HepG2 (cell line): ENCODE results near the gene CD7. TPM values are rescaled to one million over a fixed set of nuclear protein-coding genes. Genes with fewer than 3 reads are reported as not detected.

Experiments used
- ATAC-seq: fragments of 200-7000 bp; cut with Tn5 transposase; 3 replicates; pipeline ENCODE4 v1.9.1; 2020; ENCODE audit warnings: mild to moderate bottlenecking, moderate library complexity
- BruUV-seq: library from RNA; stranded (reverse); fragments of 400-500 nt; replicated peaks from 2 replicates; lab custom pipeline; 2021; lab: Mats Ljungman, UMichigan
- CTCF ChIA-PET: fragments of 300-600 bp; formaldehyde crosslinking; extraction: SDS; loops from one replicate; lab custom pipeline; 2021; ENCODE audit warnings: low total read pairs, inconsistent platforms, low intra/inter-chr PET ratio; lab: Yijun Ruan, JAX
- POLR2A ChIA-PET: fragments of 350-600 bp; sonication (Branson Sonifier 250); formaldehyde crosslinking; loops from one replicate; lab custom pipeline; 2020; ENCODE audit warnings: antibody characterized with exemption, inconsistent platforms; lab: Yijun Ruan, JAX
- DNase-seq: peaks from one replicate; pipeline ENCODE4 v3.0.0-alpha.2; 2015; ENCODE audit warnings: low spot score
- FAIRE-seq: peaks from 3 replicates; lab custom pipeline; 2011; peaks lifted over from hg19 to GRCh38; lab: Jason Lieb, UNC
- H2AFZ ChIP-seq: one replicate; pipeline ENCODE4 v1.6.1; 2011; ENCODE audit warnings: low read length, inconsistent platforms
- H3K27ac ChIP-seq: fragments of 300-600 bp; 3 replicates; pipeline ENCODE4 v1.8.0; 2011; ENCODE audit warnings: mixed run types, mild to moderate bottlenecking, mixed read lengths, low read length, inconsistent platforms; ENCODE audit not compliant: insufficient read depth; ENCODE audit errors: extremely low read length
- H3K27me3 ChIP-seq, 2 experiments: fragments of 200-600 bp in 1 of 2; 2 replicates in 1 of 2; 3 replicates in 1 of 2; pipeline versions ENCODE4 v1.6.0 to v1.8.0; 2011; ENCODE audit warnings: low read length in 2 of 2, mild to moderate bottlenecking in 2 of 2, moderate library complexity in 2 of 2, inconsistent platforms in 1 of 2; ENCODE audit not compliant: insufficient read depth in 2 of 2, control insufficient read depth in 1 of 2
- H3K36me3 ChIP-seq, 2 experiments: fragments of 200-600 bp in 1 of 2; replicated peaks in 1 of 2; 2 replicates in 1 of 2; 3 replicates in 1 of 2; pipeline versions ENCODE4 v1.5.1 to v1.8.0; 2011; ENCODE audit warnings: low read length in 2 of 2, inconsistent platforms in 1 of 2; ENCODE audit not compliant: insufficient read depth in 2 of 2, control insufficient read depth in 1 of 2
- H3K4me1 ChIP-seq: 2 replicates; pipeline ENCODE4 v1.5.1; 2012; ENCODE audit warnings: low read length, inconsistent platforms; ENCODE audit not compliant: insufficient read depth
- H3K4me2 ChIP-seq: 2 replicates; pipeline ENCODE4 v1.6.0; 2011; ENCODE audit warnings: low read depth, low read length, inconsistent platforms
- H3K4me3 ChIP-seq, 3 experiments: fragments of 200-600 bp in 1 of 3; sonication (generic), shearing (Covaris generic) in 1 of 3; replicated peaks in 1 of 3; 2 replicates each; pipeline ENCODE4 v1.5.1; 2011 to 2016; ENCODE audit warnings: low read length in 3 of 3, inconsistent platforms in 2 of 3, low read depth in 2 of 3, mild to moderate bottlenecking in 2 of 3, control low read depth in 1 of 3, mixed read lengths in 1 of 3; ENCODE audit not compliant: insufficient read depth in 1 of 3
- H3K79me2 ChIP-seq: one replicate; pipeline ENCODE4 v1.6.1; 2011; ENCODE audit warnings: low read length, inconsistent platforms; ENCODE audit not compliant: insufficient read depth
- H3K9ac ChIP-seq: 2 replicates; pipeline ENCODE4 v1.6.0; 2011; ENCODE audit warnings: mild to moderate bottlenecking, low read depth, low read length, inconsistent platforms; ENCODE audit not compliant: insufficient read depth
- H3K9me3 ChIP-seq: 2 replicates; pipeline ENCODE4 v1.5.1; 2012; ENCODE audit warnings: mild to moderate bottlenecking, low read length
- H4K20me1 ChIP-seq: 2 replicates; pipeline ENCODE4 v1.6.0; 2011; ENCODE audit warnings: inconsistent platforms, mild to moderate bottlenecking, low read length, moderate library complexity; ENCODE audit not compliant: insufficient read depth
- ARNTL ChIP-seq: sonication (generic); formaldehyde crosslinking; IDR thresholded peaks from 2 replicates; pipeline ENCODE4 v1.4.0; 2020; ENCODE audit warnings: mild to moderate bottlenecking, missing genetic modification reagents
- CSRNP2 ChIP-seq: sonication (generic); formaldehyde crosslinking; conservative IDR thresholded peaks from 2 replicates; pipeline ENCODE4 v1.8.0; 2022; ENCODE audit warnings: low read depth, missing genetic modification reagents
- MTA1 ChIP-seq: sonication (generic); formaldehyde crosslinking; IDR thresholded peaks from 2 replicates; pipeline ENCODE4 v1.4.0; 2020; ENCODE audit warnings: missing genetic modification reagents, mild to moderate bottlenecking, borderline replicate concordance
- PRDM10 ChIP-seq: sonication (generic); formaldehyde crosslinking; IDR thresholded peaks from 2 replicates; pipeline ENCODE4 v1.4.0; 2020; ENCODE audit warnings: low read depth, missing genetic modification reagents
- WGBS: methylation state at CpG from one replicate; pipeline ENCODE4 v1.1.6; 2017; ENCODE audit warnings: low lambda C conversion rate; 5-methylcytosine and 5-hydroxymethylcytosine counted together
- in situ Hi-C: cut with HindIII; loops from 2 replicates; pipeline ENCODE4 v1.10.0; 2017; ENCODE audit warnings: low pct_unique_long_range_greater_than_20kb; ENCODE audit not compliant: extremely low pct_ligation_motif_present
- intact Hi-C: fragments of 100-400 bp; cut with micrococcal nuclease; formaldehyde crosslinking; loops from one replicate; pipeline ENCODE4 v1.10.0; 2022; ENCODE audit not compliant: unreplicated experiment
- polyA plus RNA-seq, 8 experiments: library from polyadenylated mRNA; depleted of rRNA in 3 of 8; stranded (reverse) in 7 of 8; unstranded in 1 of 8; fragments of >200 nt; fragmentation: Illumina TruSeq in 4 of 8; extraction: Trizol in 4 of 8; gene quantifications; 2 replicates each; pipeline versions ENCODE4 v1.2.1 to v1.2.3, GENCODE V29; 2011 to 2016; ENCODE audit warnings: low read depth in 4 of 8, missing spikeins in 1 of 8, mixed read lengths in 1 of 8; ENCODE audit not compliant: insufficient read depth in 1 of 8
- total RNA-seq, 5 experiments: library from RNA; depleted of rRNA; stranded (reverse); fragments of >200 nt; fragmentation: Illumina TruSeq; extraction: Trizol; gene quantifications; 2 replicates each; pipeline ENCODE4 v1.2.3, GENCODE V29; 2016; ENCODE audit warnings: low read depth in 1 of 5
- TF ChIP-seq, protein P1 (sequence below): sonication (generic); formaldehyde crosslinking; conservative IDR thresholded peaks from 2 replicates; pipeline ENCODE4 v1.8.0; 2022; ENCODE audit warnings: missing genetic modification reagents

CD7 gene
- total and polyA plus RNA-seq, 2 of the 13 experiments (the other 11 are each of a cell fraction or from before 2014, with no cell fraction given), result 67.6 to 76.4 TPM

GRCh38 chr17:82275326-82275725, 42.1 kb downstream of the CD7 start:
- DNase-seq (no peak), ATAC-seq (no peak), FAIRE-seq (no peak)
- POLR2A ChIA-PET, result interaction anchor here (1.0 to 10.6 kb wide), 7 partner anchors 9 to 39 kb away, joined by 3 to 119 read pairs (median 35); no protein-coding TSS in a partner anchor
- in situ Hi-C loops, result no loop called here
- 94% methylated on average over 11 of the region's 14 CpGs for WGBS
- no peaks in the 10 kb centered on the region; a peak in 1 of 5 replicates for H3K27me3 ChIP-seq
- TF ChIP-seq ARNTL (CRISPR knock-in tag), result no peak
- no peak for TF ChIP-seq CSRNP2
- TF ChIP-seq, protein P1, sequence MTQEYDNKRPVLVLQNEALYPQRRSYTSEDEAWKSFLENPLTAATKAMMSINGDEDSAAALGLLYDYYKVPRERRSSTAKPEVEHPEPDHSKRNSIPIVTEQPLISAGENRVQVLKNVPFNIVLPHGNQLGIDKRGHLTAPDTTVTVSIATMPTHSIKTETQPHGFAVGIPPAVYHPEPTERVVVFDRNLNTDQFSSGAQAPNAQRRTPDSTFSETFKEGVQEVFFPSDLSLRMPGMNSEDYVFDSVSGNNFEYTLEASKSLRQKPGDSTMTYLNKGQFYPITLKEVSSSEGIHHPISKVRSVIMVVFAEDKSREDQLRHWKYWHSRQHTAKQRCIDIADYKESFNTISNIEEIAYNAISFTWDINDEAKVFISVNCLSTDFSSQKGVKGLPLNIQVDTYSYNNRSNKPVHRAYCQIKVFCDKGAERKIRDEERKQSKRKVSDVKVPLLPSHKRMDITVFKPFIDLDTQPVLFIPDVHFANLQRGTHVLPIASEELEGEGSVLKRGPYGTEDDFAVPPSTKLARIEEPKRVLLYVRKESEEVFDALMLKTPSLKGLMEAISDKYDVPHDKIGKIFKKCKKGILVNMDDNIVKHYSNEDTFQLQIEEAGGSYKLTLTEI (CRISPR knock-in tag), result no peak
- no peak for TF ChIP-seq PRDM10 (CRISPR knock-in tag)
- 0 out of 2 replicates have a peak, but pooled peaks have one; percentile 36 for TF ChIP-seq MTA1 (CRISPR knock-in tag)
- 0 out of 2 replicates have a peak overlapping the region, but pooled peaks have one; percentile 97 for H3K4me2 ChIP-seq
- no peak overlapping the region for H3K27ac ChIP-seq
- peaks cover 23% of the 10 kb centered on the region for H3K79me2 ChIP-seq
- H2AFZ ChIP-seq, result no peak overlapping the region
- peaks cover 65% of the 10 kb centered on the region for H3K4me1 ChIP-seq
- no peak overlapping the region for H3K9ac ChIP-seq
- no peaks in the 10 kb centered on the region for H3K9me3 ChIP-seq
- BruUV-seq, result TSS peak; percentile 65
- intact Hi-C loops, result no loop called here
- H3K36me3 ChIP-seq, result peaks cover 4 to 12% of the 10 kb centered on the region in 2 experiments; a peak in 3 of 5 replicates
- CTCF ChIA-PET, result no interaction called here
- no peak overlapping the region for H3K4me3 ChIP-seq
- H4K20me1 ChIP-seq, result peaks cover 23% of the 10 kb centered on the region
